HG03039 (cell line): ENCODE results near the gene LITAF.
"Not testable (repeated sequence)": the region's sequence is repeated elsewhere in the genome, so short reads cannot be mapped to it uniquely, and the experiment has no call there.

Experiments used
- ATAC-seq: cut with Tn5 transposase; IDR thresholded peaks from one replicate; pipeline ENCODE4 v1.9.1; 2021; ENCODE audit warnings: mild to moderate bottlenecking, moderate library complexity; ENCODE audit not compliant: unreplicated experiment

Gene LITAF

GRCh38 chr16:11621539-11621919 is 34.8 kb upstream of the LITAF start:
- no peak for ATAC-seq

- no peak for ATAC-seq
Observed at GRCh38 chr16:11620243-11621003, 33.7 kb upstream of the LITAF start.

GRCh38 chr16:11619327-11619851 is 32.7 kb upstream of the LITAF start:
- no peak for ATAC-seq

- no peak for ATAC-seq
Observed at GRCh38 chr16:11618107-11618717, 31.5 kb upstream of the LITAF start.

- no peak for ATAC-seq
Observed at GRCh38 chr16:11615748-11616447, 29.2 kb upstream of the LITAF start.

- no peak for ATAC-seq
Observed at GRCh38 chr16:11614587-11615175, 28.0 kb upstream of the LITAF start.

GRCh38 chr16:11613381-11614303 is 26.9 kb upstream of the LITAF start:
- no peak for ATAC-seq

GRCh38 chr16:11612665-11613025 is 25.9 kb upstream of the LITAF start:
- no peak for ATAC-seq

GRCh38 chr16:11611871-11612664 is 25.3 kb upstream of the LITAF start:
- no peak for ATAC-seq

- no peak for ATAC-seq
Observed at GRCh38 chr16:11610580-11610979, 23.9 kb upstream of the LITAF start.

- ATAC-seq: no peak
Observed at GRCh38 chr16:11610121-11610505, 23.4 kb upstream of the LITAF start.

GRCh38 chr16:11609474-11610120 is 22.9 kb upstream of the LITAF start:
- no peak for ATAC-seq

GRCh38 chr16:11605891-11606290 is 19.2 kb upstream of the LITAF start:
- no peak for ATAC-seq

- ATAC-seq: no peak
Observed at GRCh38 chr16:11605564-11605886, 18.8 kb upstream of the LITAF start.

- ATAC-seq: no peak
Observed at GRCh38 chr16:11604783-11605563, 18.3 kb upstream of the LITAF start.

- ATAC-seq: not testable (repeated sequence)
Observed at GRCh38 chr16:11604296-11604695, 17.6 kb upstream of the LITAF start.

GRCh38 chr16:11603331-11603750 is 16.6 kb upstream of the LITAF start:
- no peak for ATAC-seq

GRCh38 chr16:11602321-11602720 is 15.6 kb upstream of the LITAF start:
- no peak for ATAC-seq

- no peak for ATAC-seq
Observed at GRCh38 chr16:11601911-11602310, 15.2 kb upstream of the LITAF start.
